C1 segment of cervical spinal cord (tissue), 14 donors: Measurements from ENCODE around the gene MBOAT7.
A peak's percentile ranks its signal among the peaks of the same experiment; 100 is the strongest.
"Not testable (repeated sequence)": the region's sequence is repeated elsewhere in the genome, so short reads cannot be mapped to it uniquely, and the experiment has no call there.

Experiments used
- DNase-seq, 14 donors: peaks; one replicate each; lab custom pipeline; 2025; lab: John Stamatoyannopoulos, UW

The MBOAT7 gene, protein sequence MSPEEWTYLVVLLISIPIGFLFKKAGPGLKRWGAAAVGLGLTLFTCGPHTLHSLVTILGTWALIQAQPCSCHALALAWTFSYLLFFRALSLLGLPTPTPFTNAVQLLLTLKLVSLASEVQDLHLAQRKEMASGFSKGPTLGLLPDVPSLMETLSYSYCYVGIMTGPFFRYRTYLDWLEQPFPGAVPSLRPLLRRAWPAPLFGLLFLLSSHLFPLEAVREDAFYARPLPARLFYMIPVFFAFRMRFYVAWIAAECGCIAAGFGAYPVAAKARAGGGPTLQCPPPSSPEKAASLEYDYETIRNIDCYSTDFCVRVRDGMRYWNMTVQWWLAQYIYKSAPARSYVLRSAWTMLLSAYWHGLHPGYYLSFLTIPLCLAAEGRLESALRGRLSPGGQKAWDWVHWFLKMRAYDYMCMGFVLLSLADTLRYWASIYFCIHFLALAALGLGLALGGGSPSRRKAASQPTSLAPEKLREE

DNA sequence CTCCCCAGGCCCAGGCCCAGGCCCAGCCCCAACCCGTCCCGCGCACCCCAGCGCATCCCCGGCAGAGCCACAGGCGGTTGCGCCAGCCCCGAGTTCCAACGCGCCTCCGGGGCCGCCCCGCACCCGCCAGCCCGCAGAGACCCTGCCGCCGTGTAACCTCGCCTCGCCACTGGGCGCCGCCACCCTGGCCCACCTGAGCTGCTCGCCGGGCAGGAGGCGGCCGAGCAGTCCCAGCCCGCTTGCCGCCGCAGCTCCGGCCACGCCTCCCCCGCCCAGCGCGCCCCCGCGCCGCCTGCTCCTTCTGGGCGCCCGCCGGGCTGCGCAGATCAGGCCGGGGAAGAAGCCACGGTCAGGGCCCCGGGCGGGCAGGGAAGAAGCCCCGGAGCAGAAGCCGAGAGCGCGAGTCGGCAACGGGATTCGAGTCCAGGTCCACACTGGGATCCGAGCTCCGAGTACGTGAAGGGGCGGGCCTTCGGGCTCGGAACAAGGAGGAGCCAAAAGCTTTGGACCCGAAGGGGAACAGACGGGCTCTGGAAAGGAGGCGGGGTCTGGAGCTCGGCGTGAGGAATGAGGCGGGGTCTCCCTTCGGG is at the start of gene MBOAT7:
TSS of gene MBOAT7 (minus strand) at position 436 of the 590 bp plus-strand sequence. CDS start 1,072 bp downstream, outside the sequence.
- DNase-seq, result no peak

DNA sequence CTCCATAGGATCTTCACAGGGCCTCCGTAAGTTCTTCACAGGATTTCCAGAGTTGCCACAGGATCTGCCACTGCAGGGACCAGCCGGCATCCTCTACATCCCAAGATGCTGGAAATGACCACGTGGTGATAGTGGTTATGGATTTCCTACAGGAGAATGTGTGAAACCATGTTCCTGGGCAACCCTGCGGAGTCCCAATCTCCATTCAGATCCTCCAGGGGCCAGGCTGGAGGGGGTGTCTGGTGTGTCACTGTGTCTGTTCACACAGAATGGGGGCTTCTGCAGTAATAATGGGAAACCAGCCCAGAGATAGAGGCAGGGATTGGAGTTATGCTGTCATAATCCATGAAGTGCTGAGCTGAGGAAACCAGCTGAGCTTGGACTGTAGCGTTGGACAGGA is 44.6 kb upstream of the MBOAT7 start:
- DNase-seq, result no peak

DNA sequence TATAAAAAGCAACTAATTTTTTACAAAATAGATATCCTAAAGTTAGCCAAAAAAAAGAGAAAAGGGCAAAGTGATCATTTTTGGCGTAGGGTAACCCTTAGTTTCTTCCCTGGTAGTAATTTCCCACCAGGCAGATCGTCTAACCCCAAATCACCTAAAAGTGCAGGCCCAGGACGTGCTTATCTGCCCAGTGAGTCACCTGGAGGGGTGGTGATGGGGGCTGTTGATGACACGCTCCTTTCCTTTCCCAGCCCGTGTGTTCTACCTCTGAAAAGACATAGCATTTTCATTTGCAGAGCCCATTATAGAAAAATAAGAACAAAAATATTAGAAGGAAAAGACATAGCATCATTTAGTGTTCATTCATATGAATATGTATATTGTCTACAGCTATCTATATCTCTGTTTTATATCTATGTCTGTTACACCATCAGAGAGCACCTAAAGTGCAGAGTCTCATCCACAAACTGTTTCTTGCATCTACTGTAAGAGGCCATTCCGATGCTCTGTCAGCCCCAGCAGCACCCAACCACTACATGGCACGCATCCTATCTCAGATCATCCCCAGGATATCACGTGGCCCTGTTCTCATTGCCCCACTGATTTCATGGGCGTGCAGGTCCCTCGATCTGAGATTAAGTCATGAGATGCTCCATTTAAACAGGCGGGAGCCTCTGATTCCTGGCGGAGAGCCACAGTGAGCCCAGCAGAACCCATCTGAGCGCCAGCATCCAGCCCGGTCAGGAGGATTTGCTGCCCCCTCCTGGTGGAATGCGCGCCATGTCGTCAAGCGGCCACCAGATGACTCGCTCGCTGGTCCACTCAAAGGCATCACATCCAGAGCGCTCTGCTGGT is 41.9 kb upstream of the MBOAT7 start:
- DNase-seq, result peak in 13 of 14 donors; percentile 36 to 87 (median 69)

DNA sequence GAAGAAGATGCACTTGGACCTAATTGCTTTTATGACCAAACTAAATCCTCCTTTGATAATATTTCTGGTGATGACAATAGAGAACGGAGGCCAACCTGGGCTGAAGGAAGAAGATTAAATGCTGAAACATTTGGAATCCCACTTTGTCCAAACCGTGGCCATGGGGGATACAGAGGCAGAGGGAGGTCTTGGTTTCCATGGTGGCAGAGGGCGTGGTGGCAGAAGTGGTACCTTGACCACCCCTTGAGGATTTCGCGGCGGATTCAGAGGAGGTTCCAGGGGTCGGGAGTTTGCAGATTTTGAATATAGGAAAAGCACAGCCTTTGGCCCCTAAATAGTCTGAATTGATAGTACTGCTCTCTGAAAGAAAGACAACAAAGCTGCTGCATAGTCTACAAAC is 40.7 kb upstream of the MBOAT7 start:
- no peak for DNase-seq

DNA sequence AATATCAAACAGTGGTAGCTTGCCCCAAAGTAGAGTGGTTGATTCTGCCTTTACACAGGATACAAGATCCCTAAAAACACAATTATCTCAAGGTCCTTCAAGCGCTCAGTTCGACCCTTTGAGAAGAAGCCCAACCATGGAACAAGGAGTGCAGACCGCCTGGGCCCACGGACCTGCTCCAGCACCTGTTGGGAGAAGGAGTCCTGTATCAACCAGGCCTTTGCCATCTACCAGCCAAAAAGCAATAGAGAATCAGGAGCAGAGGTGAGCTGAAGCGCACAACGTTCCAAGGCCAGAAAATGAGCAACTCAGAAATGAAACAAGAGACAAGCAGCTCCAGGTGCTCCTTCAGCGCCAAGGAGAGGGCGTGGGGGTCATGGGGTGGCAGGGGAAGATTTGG is 39.8 kb upstream of the MBOAT7 start:
- no peak for DNase-seq

DNA sequence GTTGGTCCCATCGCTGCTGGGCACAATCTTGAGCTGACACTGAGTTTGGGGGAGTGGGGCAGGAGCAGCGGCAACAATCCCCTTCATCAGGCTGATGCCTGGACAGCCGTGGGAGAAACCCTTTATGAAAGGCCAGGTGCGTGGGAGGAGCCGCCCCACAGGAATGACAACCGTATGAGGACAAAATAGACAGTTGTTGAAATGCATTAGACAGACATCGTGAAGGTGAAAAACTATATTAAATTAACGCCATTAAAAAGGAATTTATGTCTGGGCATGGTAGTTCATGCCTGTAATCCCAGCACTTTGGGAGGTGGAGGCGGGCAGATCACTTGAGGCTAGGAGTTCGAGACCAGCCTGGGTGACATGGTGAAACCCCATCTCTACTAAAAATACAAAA is 35.2 kb upstream of the MBOAT7 start:
- DNase-seq, result not testable (repeated sequence)

DNA sequence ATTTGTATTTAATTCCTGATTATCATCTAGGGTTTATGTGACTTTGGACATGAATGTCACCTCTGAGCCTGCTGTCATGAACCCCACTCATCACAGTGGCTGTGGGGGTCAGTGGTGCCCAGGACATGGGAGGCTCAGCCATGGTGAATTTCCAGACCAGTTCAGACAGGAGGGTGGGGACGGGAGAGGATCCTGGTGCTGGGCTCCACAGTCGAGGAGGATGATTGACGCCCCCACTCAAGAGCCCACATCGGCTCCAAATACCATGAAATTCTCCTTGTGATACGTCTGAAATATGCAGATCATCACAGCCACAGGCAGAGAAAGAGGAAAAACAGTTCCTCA is 34.5 kb upstream of the MBOAT7 start:
- DNase-seq, result not testable (repeated sequence)

DNA sequence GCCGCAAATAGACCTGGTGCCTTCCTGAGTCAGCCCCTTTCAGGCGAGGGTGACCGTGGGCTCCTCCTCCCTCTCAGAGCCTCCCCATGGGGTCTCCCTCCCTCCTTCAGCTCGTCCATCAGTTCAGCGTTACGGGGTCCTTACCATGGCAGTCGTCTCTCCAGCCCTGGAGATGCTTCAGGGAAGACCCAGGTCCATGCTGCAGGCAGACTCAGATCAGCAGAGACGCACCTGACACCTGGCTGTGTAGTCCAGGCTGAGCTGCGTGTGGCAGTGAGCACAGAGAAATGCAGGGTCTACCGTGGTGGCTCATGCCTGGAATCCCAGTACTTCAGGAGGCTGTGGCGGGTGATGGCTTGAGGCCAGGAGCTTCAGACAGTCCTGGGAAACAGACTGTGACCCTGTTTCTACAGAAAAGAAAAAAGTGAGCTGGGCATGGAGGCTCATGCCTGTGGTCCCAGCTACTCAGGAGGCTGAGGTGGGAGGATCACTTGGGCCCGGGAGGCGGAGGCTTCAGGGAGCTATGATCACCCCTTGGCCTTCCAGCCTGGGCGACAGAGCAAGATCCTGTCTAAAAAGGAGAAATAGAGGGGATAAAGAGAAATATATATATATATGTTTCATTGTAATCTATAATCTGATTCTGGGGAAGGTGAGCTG is 34.0 kb upstream of the MBOAT7 start:
- DNase-seq, result not testable (repeated sequence)

DNA sequence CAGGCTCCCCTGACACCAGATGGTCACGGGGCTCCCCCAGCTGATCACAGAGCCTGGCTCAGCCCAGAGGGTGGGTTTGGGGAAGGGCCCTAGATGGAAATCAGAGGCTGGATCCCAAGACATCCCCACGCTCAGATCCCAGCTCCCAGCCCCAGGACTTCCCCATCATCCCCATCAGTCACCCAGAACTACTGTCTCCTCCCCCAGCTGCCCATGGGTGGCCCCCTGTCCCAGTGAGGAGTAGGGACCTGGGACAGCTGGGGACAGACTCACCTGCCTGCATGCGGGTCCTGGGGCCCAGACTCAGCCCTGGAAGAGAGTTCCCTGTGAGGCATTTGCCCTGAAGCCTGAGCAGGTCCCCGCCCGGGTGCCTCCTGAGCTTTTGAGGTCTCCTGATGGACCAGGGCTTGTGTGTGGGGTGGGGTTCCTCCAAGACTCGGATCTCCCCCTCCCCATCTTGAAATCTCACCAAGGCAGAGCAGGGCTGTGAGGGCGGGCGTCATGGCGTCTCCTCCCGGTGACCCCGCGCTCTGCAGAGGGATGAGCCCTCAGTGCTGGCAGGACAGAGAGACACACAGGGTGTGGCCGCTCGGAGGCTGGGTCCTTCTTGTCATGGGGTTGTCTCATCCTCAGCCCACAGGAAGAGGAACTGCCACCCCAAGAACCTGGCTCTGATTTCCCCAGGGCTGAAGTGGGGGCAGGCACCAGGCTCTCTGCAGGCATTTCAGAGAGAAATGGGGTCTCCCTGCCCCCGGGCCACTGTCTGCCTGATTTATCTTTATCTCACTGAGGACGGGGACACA is 33.3 kb upstream of the MBOAT7 start, which contains the start of gene LILRB3:
TSS of gene LILRB3 (minus strand) at position 534 of the 803 bp plus-strand sequence. CDS start at position 503, 31 bp downstream.
- peak in 1 of 14 donors; percentile 7 for DNase-seq

DNA sequence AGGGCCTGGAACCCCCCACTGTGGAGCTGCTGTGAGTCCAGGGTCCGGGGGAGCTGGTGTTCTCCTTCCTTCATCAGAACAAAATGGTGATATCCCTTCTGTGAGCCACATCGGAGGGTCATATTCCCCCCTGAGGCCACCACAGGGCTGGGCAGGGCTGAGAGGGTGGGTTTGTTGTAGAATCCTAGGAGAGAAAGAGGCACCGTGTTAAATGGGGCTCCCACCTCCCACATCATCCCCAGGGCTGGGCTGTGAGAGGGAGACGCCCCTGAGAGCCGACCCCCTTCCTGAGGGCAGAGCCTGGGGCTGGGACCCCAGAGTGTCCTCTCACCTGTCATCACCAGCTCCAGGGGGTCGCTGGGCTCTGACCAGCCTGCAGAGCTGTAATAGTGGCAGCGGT is 32.6 kb upstream of the MBOAT7 start:
- not testable (repeated sequence) for DNase-seq

DNA sequence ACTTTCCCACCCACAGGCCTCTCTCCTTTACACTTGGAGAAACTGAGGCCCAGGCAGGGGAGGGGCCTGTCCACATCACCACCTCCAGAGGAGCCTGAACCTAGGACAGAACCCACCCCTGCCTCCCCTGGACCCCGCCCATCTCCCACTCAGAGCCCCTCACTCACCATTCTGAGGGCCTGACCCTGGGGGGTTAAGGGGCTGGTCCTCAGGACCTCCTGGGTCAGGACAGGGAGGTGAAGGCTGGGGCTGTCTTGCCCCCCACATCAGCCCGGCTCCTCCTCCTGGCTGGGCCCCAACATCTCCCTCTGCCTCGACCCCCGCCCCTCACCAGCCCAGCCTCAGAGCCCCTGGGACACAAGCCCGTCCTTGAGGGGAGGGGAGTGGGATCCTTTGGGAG is 30.3 kb upstream of the MBOAT7 start:
- not testable (repeated sequence) for DNase-seq

DNA sequence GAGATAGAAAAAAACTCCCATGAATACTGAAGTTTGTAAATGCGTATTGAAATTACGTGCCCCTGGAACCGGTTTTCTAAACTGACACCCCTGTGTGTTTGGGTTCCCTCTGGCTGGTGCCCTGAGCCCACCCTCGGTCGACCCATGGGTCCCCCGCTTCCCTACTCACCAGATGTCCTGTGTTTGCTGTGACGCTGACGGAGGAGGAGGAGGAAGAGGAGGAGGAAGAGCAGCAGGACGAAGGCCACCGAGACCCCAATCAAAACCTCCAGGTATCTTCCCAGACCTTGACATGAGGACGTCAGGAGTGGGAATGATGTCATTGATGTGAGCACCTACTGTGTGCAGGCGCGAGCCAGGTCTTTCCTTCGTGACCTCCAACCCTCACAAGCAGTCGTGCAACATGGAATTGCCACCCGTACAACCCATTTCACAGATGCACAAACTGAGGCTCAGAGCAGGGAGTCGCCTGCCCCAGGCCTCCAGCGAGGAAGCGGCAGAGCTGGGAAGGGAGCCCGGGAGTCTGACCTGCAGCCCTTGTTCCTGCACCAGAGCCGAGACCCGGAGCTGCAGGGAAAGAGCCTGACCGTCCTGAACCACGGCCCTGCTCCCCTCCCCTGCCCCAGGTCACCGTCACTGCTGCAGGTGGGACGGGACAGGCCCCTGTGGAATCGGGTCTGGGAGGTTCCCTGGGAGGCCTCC is 29.7 kb upstream of the MBOAT7 start:
- no peak for DNase-seq

DNA sequence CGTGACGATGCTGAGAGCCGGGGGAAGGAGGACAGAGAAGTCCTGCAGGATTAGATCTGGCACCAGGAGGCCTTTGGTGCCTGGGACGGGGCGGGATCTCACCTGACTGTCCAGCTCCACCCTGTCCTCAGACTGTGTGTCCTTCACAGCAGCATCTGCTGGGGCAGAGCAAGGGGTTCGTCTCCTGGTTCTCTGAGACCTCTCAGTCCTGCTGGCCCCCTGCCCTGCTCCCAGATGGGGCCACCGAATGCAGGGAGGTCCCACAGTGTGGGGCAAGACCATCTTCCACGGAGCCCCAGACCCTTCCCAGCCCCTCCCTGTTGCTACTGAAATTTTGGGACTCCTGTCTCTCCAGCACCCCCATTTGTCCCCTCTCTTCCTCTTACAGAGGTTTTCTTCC is 28.9 kb upstream of the MBOAT7 start:
- DNase-seq, result no peak

DNA sequence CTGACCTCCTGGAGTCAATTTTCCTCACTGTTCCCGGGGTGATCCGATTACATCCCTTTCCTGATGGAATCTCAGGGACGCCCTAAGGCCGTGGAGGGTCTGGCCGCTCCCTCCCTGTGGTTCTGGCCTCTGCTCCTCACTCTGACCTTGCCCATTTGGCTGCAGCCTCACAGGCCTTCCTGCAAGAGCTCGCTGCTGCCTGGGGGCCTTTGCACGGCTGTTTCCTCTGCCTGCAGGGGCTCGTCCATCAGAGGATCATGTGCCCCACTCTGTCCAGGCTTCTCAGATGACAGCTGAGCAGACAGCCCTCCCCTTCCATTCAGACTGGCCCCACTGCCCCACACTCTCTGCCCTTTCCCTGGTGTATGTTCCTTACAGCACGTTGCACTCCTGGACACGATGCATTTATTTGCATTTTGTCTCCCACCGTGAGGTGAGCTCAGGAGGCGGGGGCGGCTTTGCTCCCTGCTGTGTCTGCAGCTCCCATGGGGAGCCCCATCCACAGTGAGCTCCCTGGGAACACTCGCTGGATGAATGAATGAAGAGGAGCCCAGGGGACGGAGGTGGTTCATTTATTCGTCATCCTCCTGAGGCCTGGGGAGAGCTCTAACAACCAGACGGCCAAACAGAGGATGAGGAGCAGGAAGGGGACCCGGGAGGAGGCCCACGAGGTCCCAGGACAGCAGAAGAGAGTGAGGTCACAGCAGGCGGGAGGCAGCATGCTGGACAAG is 28.3 kb upstream of the MBOAT7 start:
- not testable (repeated sequence) for DNase-seq

DNA sequence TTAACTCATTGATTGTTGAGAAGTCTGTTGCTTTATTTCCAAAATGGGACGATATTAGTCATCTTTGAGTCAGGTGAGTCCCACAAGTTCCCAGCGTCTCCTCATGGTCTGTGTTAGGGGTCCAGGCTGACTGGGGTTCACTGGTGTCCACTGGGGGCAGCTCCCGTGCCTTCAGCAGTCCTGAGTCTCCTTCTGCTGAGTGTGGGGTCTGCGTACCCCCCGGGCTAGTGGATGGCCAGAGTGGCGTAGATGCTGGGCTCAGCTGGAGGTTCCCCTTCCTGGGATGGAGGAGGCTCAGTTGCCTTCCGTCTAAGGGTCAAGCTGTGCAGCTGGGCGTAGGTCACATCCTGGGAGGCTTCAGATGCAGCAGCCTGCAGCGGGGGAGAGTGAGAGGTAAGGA is 27.5 kb upstream of the MBOAT7 start:
- DNase-seq, result no peak

DNA sequence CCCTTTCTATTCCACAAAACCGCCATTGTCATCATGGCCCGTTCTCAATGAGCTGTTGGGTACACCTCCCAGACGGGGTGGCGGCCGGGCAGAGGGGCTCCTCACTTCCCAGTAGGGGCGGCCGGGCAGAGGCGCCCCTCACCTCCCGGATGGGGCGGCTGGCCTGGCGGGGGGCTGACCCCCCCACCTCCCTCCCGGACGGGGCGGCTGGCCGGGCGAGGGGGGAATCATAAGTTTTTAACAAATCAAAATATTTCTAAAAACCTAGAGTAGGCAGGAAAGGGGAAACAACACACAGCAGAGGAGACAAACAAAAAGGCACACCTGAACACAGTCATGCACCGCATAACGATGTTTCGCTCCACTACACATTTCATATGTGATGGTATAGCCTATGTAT is 25.4 kb upstream of the MBOAT7 start:
- DNase-seq, result not testable (repeated sequence)

DNA sequence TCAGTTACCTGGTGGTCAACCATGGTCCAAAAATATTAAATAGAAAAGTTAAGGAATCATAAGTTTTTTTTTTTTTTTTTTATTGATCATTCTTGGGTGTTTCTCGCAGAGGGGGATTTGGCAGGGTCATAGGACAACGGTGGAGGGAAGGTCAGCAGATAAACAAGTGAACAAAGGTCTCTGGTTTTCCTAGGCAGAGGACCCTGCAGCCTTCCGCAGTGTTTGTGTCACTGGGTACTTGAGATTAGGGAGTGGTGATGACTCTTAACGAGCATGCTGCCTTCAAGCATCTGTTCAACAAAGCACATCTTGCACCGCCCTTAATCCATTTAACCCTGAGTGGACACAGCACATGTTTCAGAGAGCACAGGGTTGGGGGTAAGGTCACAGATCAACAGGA is 24.8 kb upstream of the MBOAT7 start:
- not testable (repeated sequence) for DNase-seq

DNA sequence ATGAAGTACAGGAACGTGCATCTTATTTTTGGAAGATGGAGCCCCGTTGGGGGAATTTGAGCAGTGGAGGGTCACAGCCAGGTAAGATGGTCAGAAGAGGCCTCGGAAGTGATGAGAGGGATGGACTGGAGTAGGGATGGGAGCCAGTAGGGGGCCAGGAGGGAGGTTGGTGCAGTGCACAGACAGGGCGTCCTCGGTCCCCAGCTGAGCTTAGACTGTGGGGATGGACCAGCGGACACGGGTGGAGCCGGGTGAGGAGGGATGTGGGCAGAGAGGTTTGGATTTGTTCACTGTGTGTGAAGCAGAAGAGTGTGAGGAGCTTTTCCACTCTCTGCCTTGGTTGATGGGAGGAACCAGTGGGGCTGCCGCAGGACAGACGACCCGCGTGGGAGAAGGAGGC is 21.9 kb upstream of the MBOAT7 start:
- DNase-seq, result no peak

DNA sequence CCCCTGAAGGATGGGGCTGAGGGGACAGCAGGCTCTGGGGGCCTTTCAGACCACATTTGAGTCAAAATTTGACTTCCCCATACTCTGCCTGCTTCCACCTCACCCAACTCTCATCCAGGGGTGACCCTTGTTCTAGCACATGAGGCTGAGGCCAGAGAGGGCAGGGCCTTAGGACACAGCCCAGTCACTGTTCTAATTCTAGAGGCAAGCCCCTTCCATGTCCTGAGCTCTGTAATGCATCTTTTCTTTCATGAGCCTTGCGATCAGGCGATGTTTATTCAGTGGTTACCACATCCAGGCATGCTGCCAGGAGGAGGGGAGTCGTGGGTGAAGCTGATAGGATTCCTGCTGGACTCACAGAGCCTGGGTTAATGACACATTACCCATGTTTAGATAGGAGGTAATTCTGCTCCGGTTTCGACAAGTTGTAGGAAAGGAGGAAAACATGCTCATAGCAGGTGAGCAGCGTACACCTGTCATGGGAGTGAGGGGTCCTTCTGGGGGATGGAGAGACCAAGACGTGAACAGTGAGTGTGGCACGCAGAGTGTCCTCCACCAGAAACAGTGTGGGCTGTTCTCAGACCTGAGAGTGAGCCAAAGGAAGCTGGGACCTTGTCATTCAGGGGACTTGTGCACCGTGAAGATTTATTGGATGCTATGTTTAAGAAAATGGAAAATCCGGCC is 20.6 kb upstream of the MBOAT7 start:
- DNase-seq, result peak in 11 of 14 donors; percentile 21 to 86 (median 61)
